NCI-H69 (cell line): ENCODE results near the gene DGCR2.
"Not testable (repeated sequence)": the region's sequence is repeated elsewhere in the genome, so short reads cannot be mapped to it uniquely, and the experiment has no call there.

Experiments used
- DNase-seq: peaks from one replicate; lab custom pipeline; 2025; lab: John Stamatoyannopoulos, UW

DGCR2 gene, protein sequence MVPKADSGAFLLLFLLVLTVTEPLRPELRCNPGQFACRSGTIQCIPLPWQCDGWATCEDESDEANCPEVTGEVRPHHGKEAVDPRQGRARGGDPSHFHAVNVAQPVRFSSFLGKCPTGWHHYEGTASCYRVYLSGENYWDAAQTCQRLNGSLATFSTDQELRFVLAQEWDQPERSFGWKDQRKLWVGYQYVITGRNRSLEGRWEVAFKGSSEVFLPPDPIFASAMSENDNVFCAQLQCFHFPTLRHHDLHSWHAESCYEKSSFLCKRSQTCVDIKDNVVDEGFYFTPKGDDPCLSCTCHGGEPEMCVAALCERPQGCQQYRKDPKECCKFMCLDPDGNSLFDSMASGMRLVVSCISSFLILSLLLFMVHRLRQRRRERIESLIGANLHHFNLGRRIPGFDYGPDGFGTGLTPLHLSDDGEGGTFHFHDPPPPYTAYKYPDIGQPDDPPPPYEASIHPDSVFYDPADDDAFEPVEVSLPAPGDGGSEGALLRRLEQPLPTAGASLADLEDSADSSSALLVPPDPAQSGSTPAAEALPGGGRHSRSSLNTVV

DNA sequence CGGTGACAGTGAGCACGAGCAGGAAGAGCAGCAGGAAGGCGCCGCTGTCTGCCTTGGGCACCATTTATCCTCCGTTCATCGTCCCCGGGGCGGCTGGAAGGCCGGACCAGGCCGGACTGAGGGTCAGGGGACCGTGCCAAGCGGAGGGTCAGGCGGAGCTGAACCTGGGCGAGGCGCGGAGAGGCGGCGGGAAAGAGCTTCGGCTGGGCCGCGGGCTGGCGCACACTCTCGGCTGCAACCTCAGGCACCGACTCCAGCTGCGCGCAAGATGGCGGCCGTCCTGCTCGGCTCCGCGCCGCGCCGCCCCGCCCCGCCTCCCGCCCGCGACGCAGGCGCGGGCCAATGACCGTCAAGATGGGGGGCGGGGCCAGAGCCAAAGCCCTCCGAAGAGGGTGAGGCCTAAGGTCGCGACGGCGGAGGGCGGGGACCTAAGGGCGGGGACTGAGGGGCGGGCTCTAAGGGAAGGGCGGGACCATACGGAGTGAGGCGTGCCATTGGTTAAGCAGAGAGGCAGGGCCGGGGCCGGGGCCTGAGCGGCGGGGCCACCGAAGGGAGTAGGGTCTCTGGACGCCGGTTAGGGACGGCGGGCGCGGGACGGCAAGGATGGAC, at the start of gene DGCR2:
Gene DGCR2, minus strand, starts transcription at position 270 of the 609 bp plus-strand sequence. Its CDS starts 206 bp downstream, at position 64.
- peak; percentile 99 for DNase-seq

DNA sequence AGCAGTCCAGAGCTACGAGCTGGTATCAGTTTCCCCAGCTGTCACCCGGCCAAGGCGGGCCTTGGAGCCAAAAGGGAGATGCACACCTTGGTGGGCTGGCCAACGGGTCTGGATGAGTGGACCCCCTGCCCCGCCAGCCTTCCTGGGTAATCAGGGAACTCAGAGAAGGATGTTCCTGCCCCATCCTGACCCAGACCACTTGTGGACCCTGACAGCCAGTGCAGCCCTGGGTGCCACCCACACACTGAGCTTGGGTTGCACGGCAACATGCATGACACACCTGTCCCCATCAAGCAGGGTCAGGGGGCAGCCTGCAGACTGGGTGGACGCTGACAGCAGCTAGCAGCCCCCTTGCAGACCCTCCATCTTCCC, 47.7 kb upstream of the DGCR2 start:
- no peak for DNase-seq

DNA sequence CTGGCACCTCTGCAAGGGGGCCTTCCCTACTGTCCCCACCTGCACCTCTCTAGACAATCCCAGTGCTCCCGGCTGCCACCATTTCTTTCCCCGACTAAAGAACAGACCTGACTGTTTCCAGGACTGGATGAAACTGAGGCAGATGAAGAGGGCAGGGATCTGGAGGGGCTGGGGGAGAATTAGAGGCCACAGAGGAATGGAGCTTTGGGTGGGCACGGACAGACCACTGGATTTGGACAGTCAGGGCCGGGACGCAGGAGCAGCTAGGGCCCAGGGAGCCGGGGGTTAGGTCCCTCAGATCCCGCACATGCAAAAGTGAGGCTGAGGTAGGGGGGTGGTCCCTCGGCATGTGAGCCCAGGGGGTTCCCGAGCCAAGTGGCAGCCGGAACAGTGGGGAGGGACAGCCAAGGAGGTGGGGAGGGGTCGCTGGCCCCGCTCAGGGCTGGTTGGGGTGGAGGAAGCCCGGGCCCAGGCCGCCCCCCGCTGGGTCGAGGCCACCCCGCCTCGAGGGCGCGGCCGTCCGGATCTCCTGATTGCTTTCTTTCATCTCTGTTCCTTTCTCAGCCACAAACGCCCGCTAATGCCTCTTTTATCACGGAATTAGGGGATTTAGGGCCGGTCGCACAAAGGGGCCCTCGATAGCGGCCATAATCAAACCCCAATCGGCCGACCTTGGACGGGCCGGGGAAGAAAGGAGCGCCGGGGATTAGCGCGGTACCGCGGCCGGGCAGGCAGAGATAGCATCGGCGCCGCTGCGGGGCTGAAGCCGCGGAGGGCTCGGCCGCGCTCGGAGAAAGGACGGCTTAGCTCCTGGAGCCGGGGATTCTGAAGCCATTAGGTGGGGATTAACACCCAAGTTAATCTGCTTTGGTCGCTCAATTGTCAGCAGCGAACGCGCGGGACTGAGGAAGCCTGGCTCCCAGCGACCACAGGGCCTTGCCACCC, 47.1 kb upstream of the DGCR2 start:
- DNase-seq, result no peak

DNA sequence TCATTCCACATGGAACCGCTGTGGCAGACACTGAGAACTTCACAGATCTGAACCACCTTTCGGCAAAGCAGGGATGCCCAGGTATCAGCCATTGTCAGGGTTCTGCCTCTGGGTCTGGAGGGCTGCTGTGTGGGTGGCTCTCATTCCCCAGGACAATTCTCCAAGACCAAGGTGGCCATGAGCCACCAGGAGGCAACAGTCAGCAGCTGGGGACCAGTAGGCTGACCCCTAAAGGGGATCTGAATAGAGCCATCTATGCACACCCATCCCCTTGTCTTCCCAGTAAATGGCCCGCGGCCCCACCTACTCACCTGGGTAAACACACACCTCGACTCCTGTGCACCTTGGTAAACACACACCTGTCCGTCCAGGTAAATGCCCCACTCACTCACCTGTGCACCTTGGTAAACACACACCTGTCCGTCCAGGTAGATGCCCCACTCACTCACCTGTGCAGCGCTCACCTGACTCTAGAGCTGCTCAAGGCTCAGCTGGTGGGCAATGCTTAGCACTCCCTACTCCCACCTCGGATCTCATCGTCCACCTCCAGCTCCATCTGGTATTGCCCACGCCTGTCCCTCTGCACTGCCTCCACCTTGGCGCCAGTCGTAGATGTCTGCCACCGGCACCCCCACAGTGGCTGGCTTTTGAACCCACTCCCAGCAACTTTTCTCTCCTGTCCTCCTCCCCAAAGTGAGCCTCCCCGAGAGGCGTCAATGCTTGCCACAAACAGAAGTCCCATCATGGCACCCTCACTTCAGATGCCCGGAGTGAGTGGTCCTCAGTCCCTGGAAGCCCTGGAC, 46.1 kb upstream of the DGCR2 start:
- peak; percentile 76 for DNase-seq

DNA sequence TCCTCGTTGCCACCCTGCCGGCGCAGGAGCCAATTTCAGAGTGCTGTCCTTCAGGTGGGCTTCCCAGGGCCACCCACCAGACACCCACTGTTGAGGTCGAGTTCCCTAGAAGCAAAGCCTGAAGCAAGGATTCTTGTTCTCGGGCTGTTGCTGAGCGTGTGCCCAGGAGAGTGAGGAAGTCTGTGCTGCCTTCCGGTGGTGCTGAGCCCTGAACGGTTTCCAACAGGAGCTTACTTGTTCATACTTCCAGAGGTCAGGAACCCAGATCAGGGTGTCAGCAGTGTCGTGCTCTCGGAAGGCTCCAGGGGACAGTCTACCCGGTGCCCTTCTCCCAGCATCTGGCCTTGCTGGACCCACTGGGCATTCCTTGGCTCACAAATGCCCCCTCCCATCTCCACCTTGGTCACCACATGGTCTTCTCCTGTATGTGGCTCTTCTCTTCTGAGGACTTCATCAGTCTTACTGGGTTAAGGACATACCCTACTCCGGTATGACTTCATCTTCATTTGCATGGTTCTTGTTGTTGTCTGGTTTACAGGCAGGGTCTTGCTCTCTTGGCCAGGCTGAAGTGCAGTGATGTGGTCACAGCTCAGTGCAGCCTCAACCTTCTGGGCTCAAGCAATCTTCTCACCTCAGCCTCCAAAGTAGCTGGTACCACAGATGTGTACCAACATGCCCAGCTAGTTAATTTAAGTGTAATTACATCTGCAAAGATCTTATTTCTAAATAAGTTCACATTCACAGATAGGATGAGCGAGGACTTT, 45.1 kb upstream of the DGCR2 start:
- no peak for DNase-seq

DNA sequence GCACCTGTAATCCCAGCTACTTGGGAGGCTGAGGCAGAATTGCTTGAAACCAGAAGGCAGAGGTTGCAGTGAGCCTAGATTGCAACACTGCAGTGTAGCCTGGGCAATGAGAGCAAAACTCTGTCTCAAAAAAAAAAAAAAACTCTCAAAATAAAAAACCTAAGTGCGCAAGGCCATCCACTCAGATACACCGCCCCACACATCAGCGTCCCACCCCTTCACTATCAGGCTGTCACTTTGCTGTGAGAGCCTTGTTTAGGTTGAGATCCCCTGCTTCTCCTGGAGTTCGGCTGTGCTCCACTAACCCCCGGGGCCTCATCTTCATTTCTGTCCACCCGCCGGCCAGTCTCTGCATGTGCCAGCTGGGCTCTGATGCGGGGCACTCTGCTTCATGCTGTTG, 44.2 kb upstream of the DGCR2 start:
- no peak for DNase-seq

DNA sequence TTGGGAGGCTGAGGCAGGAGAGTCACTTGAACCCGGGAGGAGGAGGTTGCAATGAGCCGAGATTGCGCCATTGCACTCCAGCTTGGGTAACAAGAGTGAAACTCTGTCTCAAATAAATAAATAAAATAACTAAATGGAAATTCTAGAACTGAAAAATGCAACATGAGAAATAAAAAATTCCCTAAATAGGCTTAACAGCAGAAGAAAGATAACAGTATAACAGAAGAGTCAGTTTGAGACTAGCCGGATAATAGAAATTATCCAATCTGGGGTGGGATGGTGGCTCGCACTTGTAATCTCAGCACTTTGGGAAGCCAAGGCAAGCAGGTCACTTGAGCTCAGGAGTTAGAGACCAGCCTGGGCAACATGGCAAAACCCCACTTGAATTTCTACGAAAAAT, 42.2 kb upstream of the DGCR2 start:
- DNase-seq, result no peak

DNA sequence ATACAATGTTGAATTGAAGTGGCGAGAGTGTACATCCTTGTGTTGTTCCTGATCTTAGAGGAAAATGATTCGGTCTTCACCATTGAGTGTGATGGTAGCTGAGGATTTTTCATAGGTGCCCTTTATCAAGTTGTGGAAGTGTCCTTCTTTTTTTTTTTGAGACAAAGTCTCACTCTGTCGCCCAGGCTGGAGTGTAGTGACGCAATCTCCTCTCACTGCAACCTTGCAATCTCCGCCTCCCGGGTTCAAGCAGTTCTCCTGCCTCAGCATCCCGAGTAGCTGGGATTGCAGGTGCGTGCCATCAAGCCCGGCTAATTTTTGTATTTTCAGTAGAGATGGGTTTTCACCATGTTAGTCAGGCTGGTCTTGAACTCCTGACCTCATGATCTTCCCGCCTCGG, 36.4 kb upstream of the DGCR2 start:
- DNase-seq, result not testable (repeated sequence)

DNA sequence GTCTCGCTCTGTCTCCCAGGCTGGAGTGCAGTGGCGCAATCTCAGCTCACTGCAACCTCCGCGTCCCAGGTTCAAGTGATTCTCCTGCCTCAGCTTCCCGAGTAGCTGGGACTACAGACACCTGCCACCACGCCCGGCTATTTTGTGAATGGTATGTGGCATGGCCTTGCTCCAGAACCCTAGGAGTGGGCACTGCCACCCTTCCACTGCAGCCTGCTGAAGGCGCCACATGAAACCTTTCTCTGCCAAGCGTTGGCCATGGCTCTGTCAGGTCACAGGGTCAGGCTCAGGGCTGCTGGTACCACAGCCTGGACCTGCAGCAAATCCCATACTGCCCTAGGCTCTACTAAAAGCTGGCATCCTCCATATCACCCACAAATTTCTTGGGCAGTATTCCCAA, 33.9 kb upstream of the DGCR2 start:
- DNase-seq, result not testable (repeated sequence)

DNA sequence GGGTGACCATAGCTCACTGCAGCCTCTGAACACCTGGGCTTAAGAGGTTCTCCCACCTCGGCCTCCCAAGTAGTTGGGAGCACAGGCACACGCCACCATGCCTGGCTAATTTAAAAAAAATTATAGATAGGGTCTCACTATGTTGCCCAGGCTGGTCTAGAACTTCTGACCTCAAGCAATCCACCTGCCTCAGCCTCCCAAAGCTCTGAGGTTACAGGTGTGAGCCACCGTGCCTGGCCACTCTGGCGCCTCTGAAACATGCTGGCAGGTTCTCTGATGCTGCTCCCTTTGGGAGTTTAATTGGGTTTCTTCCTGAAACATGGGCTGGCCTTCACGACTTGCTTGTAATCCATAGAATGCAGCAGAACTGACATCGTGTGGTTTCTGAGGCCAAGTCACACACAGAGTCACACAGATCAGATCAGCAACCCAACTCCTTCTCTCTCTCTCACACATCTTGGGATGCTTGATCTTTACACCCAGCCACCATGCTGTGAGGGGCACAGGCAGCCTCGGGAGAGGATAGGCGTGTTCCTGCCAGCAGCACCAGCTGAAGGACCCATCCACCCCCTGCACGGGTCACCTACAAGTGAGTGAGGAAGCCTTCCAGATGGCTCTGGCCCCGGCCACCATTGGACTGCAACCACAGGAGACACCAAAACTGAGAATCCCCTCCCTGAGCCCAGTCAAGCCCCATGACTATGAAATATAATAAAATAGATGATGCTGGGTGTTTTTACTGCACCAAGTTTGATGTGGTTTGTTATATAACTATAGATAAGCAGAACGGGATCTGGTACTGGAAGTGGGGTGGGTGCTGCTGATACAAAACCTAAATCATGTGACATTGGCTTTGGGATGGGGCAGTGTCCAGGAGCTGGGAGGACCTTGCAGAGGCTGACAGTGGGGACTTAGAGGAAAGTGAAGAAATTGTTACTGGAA, 31.0 kb upstream of the DGCR2 start:
- no peak for DNase-seq

DNA sequence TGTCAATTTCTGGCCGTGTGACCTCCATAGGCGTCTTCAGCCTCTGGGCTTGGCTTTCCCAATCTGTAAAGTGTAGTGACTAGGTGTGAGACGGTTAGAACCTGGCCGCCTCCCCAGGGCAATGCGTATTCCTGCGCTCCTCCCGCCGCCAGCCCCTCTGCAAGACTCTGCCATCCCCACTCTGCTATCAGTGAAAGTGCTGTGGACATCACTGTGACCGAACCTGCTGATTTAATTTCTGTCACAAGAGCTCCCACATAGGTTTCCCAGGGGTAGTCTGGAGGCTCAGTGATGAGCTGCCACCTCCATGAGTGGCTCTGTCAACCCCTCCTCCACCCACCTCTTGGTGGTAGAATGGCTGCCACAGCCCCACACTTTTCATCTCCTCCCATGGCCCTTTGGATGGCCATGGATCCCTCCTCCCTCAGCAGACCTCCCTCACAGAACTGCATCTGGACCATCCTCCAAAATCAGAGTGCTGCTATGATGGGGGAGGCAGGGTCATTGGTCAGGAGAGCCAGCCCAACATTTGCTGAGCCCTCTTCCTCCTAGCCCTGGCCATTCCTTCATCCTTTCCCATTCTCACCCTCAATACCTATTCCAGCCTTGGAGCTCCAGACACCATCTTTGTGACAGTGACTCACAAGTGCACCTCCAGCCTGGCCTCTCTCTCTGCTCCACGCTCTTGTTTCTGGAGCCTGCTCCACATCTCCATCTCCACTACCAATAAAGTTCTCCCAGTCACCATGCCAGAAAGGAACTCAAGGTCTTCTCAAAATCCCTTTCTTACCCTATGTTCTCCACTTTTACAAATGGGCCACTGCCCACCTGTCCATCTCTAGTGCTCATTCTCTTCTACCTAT, 29.3 kb upstream of the DGCR2 start:
- DNase-seq, result no peak

DNA sequence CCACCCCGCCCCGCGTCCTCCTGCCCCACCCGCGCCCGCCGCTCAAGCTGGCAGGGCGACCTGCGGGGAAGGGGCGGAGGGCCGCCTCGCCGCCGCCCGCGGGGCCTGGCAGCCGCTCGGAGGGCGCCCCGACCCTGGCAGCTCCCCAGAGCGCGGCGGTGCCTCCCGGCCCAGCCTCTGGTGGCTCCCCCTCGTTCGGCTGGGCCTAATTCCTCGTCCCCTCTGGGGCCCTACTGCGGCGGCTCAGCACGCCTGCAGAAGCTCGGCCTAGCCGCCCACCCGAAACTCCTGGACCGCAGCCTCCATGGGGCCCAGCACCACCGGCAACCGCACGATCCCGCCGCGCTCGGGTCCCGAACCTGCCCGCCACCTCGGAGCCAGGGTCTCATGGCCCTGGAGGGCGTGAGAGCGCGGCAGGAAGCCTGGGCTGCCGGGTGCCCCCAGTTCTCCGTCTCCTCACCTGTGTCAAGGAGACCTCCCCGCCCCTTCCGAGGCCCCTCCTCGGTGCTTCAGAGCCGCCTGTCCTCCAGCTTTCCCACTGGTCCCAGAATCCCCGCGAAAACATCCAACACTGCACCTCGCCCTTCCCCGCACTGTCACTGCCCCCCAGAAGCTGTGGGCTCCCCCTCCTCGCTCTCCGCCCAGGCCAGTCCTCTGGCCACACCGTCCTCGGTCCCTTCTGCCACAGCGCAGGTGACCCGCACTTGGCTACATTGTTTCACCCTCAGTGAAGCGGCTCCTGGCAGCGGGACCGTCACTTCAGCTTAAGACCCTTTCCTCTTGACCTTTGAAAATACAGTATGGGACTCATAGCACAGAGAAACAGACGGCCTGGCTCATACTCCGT, 28.5 kb upstream of the DGCR2 start:
- no peak for DNase-seq

DNA sequence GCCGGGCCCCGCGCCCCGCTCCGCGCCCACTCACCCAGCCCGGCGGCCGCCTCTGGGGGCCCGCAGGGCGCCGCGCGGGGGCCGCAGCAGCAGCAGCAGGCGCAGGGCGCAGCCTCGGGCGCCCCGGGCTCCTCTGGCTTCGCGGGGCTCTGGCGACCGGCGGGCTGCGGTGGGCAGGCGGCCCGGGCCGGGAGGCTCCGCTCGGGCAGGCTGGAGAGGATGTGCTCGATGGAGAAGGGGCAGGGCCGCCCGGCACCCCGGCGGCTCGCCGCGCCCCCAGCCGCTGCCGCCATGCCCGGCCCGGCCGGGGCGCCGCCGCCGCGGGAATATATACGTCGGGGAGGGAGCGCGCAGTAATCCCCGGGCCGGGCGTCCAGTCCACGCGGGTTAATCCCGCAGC, 27.8 kb upstream of the DGCR2 start, which contains the start of gene GSC2:
Gene GSC2, minus strand, starts transcription at position 302 of the 400 bp plus-strand sequence. Its CDS starts 9 bp downstream, at position 293.
- peak; percentile 45 for DNase-seq

DNA sequence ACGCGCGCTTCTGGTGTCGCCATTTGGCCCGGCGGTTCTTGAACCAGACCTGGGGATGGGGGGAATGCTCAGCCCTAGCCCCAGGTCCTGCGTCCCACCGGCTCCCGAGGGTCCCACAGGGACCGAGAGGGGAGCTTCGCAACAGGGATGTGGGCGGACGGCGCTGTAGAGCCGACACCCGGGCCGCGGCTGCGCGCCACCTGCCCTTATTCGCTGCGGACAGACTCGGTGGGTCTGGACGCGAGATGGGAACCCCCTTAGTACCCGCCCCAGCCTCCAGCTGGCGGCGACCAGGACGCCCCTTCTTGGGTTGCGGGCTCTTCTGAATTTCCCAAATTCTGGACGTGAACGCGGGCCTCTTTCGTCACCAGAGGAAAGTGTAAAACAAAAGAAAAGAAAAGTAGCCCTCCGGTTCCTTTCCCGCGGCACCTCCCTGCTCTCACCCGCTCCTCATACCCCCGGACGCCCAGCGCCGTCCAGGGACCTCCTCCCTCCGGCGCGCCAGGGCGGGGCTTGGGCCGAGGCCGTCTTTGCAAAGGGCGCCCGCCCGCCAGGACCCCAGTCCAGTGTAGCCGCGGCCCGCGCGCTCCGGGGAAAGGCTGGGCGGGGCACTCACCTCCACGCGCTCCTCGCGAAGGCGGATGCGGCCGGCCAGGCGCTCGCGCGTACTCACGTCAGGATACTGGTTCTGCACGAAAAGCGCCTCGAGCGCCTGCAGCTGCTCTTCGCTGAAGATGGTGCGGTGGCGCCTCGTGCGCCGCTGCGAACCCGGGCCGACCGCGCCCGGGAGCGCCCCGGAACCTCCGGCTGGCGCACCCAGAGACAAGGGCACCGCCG, 27.1 kb upstream of the DGCR2 start:
- peak; percentile 77 for DNase-seq

DNA sequence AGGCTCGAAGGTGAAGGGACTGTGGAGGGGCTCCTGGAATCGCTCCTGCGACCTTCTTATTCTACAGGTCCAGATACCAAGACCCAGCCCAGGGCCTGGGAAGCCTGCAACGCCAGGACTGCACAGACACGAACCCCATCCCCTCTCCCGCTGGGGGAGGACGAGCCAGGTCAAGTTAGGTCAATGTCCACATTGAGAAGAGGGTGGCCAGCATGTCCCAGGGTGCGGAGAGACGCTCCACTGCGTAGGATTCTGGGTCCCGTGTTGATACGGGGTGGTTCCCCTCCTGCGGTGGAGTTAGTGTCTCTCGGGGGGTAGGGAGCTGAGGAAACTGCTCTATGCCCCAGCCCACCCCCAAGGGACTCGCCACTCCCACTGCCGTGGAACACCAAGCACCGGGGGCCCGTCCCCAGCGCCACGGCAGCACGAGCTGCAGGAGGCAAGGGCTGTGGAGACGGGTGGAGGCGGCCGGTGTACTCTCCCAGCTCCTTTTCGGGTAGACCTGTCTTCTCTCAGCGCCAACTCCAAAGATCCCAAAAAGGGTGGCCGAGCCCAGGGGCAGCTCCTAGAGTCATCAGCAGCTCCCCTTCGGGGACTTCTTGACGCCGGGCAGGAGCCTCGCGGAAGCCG, 26.3 kb upstream of the DGCR2 start:
- no peak for DNase-seq

DNA sequence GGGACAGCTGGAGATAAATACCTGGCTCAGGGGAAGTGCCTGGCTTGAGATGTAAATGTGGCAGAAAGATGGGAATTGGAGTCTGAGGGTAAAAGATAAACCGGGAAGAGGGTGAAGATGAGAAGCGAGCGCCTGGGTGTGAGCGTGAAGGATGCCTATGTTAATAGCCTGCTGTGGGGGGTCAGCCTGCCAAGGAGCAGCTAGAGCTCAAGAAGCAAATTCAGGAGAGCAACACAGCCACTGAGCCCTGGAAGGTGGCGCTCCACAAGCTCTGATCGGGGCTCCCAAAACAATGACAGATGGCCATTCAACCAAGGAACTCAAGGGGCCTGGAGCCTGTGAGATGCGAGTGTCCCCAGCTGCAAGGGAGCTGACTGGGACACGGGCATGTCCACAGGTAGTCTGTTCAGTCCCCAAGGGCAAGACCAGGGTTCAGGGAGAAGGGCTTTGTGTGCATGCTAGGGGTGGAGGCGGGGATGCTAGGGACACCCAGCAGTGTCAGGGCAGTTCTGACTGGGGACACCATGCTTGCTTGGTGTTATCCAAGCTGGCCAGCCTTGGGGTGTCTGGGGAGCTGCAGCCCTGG, 25.1 kb upstream of the DGCR2 start:
- no peak for DNase-seq
